Upper lobe of left lung (tissue), 4 donors: ENCODE results near the gene NME5.

Experiments used
- CTCF ChIP-seq, 6 experiments: fragments of 450-650 bp in 4 of 6; fragments of 200-600 bp in 2 of 6; sonication (generic) in 2 of 6; IDR thresholded peaks; one replicate each; pipeline ENCODE4 v1.5.1; 2016 to 2019; ENCODE audit warnings: antibody characterized with exemption in 6 of 6
- EP300 ChIP-seq, 4 donors: sonication (generic); formaldehyde crosslinking; IDR thresholded peaks; one replicate each; pipeline ENCODE4 v1.5.1; 2017; ENCODE audit warnings: antibody characterized with exemption in 4 of 4, control low read depth in 2 of 4
- POLR2A ChIP-seq, 4 donors: fragments of 450-650 bp; IDR thresholded peaks; one replicate each; pipeline ENCODE4 v1.5.1; 2016 to 2017; ENCODE audit warnings: antibody characterized with exemption in 4 of 4, mild to moderate bottlenecking in 2 of 4
- POLR2AphosphoS5 ChIP-seq, 2 donors: sonication (generic); formaldehyde crosslinking; IDR thresholded peaks; one replicate each; pipeline ENCODE4 v1.5.1; 2017; ENCODE audit warnings: antibody characterized with exemption in 2 of 2

- no peak for TF ChIP-seq CTCF (IDR thresholded peaks at IDR 0.05)
- TF ChIP-seq POLR2AphosphoS5 (IDR thresholded peaks at IDR 0.05), result no peak
- no peak for TF ChIP-seq POLR2A (IDR thresholded peaks at IDR 0.05)
- TF ChIP-seq EP300 (IDR thresholded peaks at IDR 0.05), result no peak
These were observed 42.0 kb downstream of the NME5 start for GRCh38 chr5:138096997-138097828.
